EH (cell line): ENCODE data around the gene MAP3K14.
"Not testable (repeated sequence)": the region's sequence is repeated elsewhere in the genome, so short reads cannot be mapped to it uniquely, and the experiment has no call there.

Source experiments
- DNase-seq: peaks from one replicate; pipeline ENCODE4 v3.0.0-alpha.2; 2015; ENCODE audit warnings: low read depth

MAP3K14 gene

GRCh38 chr17:45316434-45317110, at the start of gene MAP3K14:
TSS of gene MAP3K14 (minus strand) at chr17:45317020. CDS start at chr17:45290745, 26,275 bp downstream.
- peak; percentile 78 for DNase-seq

GRCh38 chr17:45366049-45366448, 49.2 kb upstream of the MAP3K14 start:
- no peak for DNase-seq

GRCh38 chr17:45364531-45365390, 47.9 kb upstream of the MAP3K14 start:
- DNase-seq, result no peak

DNA sequence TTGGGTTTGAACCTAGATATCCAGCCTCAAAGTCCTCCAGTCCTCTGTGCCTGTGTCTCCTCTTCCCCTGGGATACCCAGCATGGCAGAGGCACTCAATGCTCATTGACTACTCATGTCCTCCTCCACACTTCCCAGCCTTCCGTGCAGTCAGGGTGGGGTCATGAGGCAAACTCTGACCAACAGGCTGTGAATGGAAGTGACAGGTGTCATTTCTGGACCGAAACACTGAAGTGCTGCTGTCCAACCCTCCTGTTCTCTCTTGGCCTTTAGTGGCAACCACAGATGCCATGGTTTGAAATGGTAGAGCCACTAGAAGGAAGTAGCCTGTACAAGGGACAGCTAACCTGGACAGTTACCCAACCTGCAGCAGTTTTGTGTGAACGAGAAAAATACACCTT, 46.7 kb upstream of the MAP3K14 start:
- no peak for DNase-seq

DNA sequence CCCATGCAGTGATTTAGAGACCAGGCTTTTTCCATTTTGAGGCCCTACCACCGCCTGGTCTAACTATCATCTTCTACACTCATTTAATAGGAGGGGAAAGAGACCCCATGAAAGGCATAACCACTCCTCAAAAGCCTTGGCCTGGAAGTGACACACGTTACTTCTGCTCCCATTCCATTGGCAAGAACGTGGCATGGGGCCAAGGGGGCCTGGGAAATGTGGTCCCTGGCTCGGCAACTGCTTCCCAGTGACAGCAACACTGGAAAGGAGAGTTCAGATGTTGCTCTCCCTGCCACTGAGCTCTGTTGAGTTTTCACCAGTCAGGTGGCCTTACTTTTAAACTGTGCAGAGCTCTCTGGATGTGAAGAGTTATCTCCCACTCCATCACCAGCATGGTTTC, 45.2 kb upstream of the MAP3K14 start:
- no peak for DNase-seq

DNA sequence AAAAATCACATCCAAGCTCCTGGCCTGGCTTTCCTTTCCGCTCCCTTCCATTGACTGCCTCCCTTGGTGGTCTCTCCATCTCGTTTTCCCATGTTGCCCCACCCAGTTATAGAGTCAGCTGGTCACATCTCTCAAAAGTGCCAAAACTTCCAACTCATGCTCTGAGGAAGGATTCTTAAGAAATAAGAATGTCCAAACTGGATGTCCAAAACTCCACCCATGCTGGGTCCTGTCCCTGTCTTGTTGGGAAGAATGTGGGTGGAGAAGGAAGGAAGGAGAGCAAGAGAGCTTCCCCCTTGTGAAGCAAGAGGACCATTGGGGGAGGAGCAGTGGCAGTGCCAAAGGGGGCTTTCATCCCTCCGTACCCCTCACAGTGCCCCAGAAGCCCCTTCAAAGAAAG, 44.6 kb upstream of the MAP3K14 start:
- no peak for DNase-seq

- no peak for DNase-seq
These were observed 40.7 kb upstream of the MAP3K14 start for GRCh38 chr17:45357364-45357997.

- DNase-seq, result peak; percentile 46
These were observed 38.3 kb upstream of the MAP3K14 start for GRCh38 chr17:45355087-45355486.

DNA sequence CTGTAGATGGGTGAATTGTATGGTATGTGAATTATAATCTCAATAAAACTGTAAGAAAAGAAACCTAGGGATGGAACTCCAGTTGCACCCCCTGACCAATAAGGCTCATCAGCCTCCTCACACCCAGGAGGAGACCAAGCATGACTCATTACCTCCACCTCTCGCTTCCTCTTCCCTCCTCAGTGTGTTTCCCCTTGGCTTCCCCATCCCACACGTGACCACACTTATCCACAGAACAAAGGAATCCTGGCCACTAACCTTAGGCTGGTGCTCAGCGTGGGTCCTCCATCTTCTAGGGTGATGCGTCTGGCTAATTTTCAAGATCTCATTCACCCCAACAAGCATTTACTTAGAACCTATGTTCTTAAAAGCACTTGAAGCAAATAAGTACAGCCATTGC, 36.2 kb upstream of the MAP3K14 start:
- DNase-seq, result no peak

GRCh38 chr17:45351831-45352230, 35.0 kb upstream of the MAP3K14 start:
- DNase-seq, result no peak

- no peak for DNase-seq
These were observed 30.6 kb upstream of the MAP3K14 start for GRCh38 chr17:45347444-45347843.

GRCh38 chr17:45346216-45347015, 29.6 kb upstream of the MAP3K14 start:
- no peak for DNase-seq

- peak; percentile 98 for DNase-seq
These were observed 28.9 kb upstream of the MAP3K14 start for GRCh38 chr17:45345554-45346215.

DNA sequence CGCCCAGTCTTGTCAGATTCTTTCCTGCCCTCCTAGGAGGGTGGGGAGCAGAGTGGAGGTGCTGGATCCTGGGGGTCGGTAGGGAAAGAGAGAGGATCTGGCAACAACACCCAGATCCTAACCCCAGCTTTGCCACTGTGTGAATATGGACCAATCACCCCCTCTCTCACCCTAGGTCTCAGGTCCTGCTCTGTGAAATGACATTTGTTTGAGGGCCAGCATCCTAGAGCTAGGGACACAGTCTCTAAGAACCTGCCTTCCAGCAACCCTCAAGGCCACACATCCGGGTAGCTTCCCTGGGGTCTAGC, 28.4 kb upstream of the MAP3K14 start:
- no peak for DNase-seq

- DNase-seq, result not testable (repeated sequence)
These were observed 27.3 kb upstream of the MAP3K14 start for GRCh38 chr17:45343967-45344664.

DNA sequence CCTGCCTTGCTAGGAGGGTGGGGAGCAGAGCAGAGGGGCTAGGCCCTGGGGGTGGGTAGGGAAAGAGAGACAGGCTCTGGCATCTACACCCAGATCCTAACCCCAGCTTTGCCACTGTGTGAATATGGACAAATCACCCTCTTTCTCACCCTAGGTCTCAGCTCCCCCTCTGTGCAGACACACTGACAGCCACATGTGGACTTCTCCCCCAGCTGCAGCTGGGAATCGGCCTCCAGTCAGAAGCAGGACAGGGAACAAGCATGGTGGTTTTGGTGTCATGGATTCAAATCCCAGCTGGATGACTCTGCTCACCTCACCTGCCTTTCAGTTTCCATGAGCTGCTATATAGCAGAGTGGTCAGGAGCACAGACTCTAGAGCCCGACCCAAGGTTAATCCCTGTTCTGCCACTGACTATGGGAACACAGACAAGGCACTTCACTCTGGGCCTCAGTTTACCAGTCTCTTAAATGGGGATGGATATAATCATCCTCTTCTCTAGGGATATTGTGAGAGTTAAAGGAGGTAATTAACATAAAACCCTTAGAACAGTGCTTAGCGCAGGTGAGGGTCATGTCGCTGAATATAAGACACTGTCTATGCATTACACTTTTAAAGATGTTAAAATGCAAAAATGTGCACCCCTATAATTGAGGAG, 26.2 kb upstream of the MAP3K14 start:
- DNase-seq, result no peak

DNA sequence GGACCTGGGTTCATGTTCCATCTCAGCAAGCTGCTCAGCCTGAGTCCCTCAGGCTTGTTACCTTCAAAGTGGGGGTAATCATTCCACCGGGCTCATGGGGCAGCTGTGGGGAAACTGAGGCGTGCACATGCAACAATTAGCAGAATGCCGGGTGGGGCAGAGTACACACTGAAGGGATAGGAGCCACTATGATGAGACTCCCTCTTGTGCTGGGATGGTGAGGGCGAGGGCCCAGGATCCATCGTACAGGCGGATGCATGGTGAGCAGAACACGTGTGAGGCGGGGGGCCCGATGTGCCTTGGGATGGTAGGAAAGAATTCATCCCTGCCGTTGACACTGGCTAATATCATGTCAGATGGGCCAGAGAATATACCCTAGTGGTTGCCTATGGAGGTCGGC, 25.5 kb upstream of the MAP3K14 start:
- no peak for DNase-seq

DNA sequence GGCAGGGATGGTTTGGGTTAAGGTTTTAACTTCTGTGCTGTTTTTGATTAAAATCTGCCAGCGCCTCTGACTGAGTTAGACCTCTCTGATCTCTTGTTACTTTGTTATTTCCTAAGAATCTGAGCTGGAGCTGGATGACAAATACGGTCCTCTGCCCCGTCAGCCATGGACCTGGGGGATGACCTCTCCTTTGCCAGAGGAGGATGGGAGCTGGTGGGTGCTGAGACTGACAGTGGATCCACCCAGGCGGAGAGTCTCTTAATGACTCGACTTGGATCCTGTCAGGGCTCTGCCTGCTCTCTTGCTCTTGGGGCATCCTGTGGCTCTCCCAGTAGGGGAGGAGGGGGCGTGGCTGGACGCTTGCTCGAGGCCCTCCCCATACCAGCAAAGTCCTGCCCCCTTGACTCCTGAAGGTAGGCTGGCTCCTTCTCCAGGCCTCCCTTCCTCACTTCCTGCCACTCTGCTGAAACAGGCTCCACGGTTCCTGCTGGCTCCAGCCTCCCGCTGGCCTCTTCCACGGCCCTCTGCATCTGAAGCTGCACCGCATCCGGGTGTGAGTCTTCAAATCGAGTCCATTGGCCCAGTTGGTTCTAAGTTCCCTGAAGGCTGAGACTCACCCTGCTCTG, 24.8 kb upstream of the MAP3K14 start:
- peak; percentile 99 for DNase-seq

DNA sequence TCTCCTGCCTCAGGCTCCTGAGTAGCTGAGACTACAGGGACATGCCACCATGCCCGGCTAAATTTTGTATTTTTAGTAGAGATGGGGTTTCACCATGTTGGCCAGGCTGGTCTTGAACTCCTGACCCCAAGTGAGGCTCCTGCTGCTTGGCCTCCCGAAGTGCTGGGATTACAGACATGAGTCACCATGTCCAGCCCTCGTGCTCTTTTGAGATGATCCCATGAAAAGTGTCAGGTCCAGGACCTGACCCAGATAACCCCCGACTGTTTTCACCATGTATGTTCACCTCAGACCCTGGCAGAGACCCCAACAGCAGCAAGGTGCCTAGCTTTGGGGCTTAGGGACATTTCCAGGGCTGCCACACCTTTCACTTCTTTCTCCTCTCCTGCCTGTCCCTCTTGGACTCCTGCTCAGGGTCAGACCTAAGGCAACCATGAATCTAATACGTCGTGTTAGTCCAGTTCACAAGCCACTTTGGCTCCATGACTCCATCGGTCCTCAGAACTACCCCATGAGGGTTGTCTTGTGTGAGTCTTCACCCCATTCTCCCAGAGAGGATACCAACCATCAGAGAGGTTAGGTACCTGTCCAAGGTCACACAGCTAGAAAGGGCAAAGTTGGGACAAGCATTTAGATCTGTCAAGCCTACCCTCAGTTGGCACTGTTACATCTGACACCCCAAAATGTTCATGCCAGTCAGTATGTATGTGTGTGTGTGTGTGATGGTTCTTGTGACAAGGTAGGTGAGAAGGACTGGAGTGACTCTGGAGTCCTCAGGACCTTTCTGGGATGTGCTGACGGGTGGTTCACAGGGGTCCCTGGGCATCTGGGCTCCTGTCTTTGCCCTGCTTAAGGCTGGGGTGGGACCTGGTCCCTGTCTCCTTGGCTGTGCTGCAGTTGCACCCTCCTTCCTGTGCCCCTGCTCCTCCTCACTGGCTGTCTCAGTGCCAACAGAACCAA, 23.1 kb upstream of the MAP3K14 start:
- DNase-seq, result no peak
